K562 (cell line): ENCODE results near the gene RECK.

Source experiments
- JUNB ChIP-seq: fragments of 450-650 bp; formaldehyde crosslinking; conservative IDR thresholded peaks from 2 replicates; pipeline ENCODE4 v1.4.0; 2020; ENCODE audit warnings: mild to moderate bottlenecking
- MBD1 ChIP-seq: fragments of 250-450 bp; sonication (Bioruptor Pico); IDR thresholded peaks from 2 replicates; pipeline ENCODE4 v1.8.0; 2022; ENCODE audit warnings: inconsistent platforms
- MEIS2 ChIP-seq: fragments of 450-650 bp; IDR thresholded peaks from 2 replicates; pipeline ENCODE4 v1.6.1; 2014; ENCODE audit warnings: mild to moderate bottlenecking; ENCODE audit not compliant: partially characterized antibody
- POLR2AphosphoS5 ChIP-seq: IDR thresholded peaks from 2 replicates; pipeline ENCODE4 v1.6.1; 2011; ENCODE audit warnings: mild to moderate bottlenecking, low read depth, low read length, moderate library complexity; ENCODE audit not compliant: control insufficient read depth, insufficient read depth
- SIX5 ChIP-seq, 2 experiments: IDR thresholded peaks; 2 replicates each; pipeline ENCODE4 v1.6.1; 2011; ENCODE audit warnings: low read length in 2 of 2, borderline replicate concordance in 1 of 2, low read depth in 1 of 2, mild to moderate bottlenecking in 1 of 2, moderate library complexity in 1 of 2; ENCODE audit not compliant: insufficient read depth in 1 of 2
- SREBF2 ChIP-seq: sonication (generic); formaldehyde crosslinking; IDR thresholded peaks from 2 replicates; pipeline ENCODE4 v1.4.0; 2020; ENCODE audit warnings: mild to moderate bottlenecking, missing genetic modification reagents
- YY1 ChIP-seq, 3 experiments: IDR thresholded peaks; 2 replicates each; pipeline ENCODE4 v1.6.1; 2011; ENCODE audit warnings: low read length in 2 of 3, mild to moderate bottlenecking in 2 of 3, moderate library complexity in 2 of 3, borderline replicate concordance in 1 of 3, control low read depth in 1 of 3, low read depth in 1 of 3; ENCODE audit not compliant: insufficient read depth in 3 of 3, insufficient replicate concordance in 2 of 3, control insufficient read depth in 1 of 3, insufficient read length in 1 of 3; ENCODE audit errors: extremely low read depth in 1 of 3
- ZNF384 ChIP-seq: IDR thresholded peaks from 2 replicates; pipeline ENCODE4 v1.6.1; 2012; ENCODE audit warnings: low read depth, low read length, improper control_type of control experiment
- TF ChIP-seq, protein P1 (sequence below): fragments of 250-450 bp; sonication (Bioruptor Pico); IDR thresholded peaks from 2 replicates; pipeline ENCODE4 v1.5.1; 2021; ENCODE audit warnings: mild to moderate bottlenecking

GRCh38 chr9:36053971-36054370, 17.3 kb downstream of the RECK start:
- TF ChIP-seq POLR2AphosphoS5: no peak
- no peak for TF ChIP-seq SREBF2
- no peak for TF ChIP-seq MEIS2
- no peak for TF ChIP-seq YY1 (IDR thresholded peaks at IDR 0.05; ENCODE audit: borderline replicate concordance in 1 of 3, control insufficient read depth in 1 of 3, extremely low read depth in 1 of 3, insufficient read depth in 3 of 3, insufficient read length in 1 of 3, insufficient replicate concordance in 2 of 3, low read depth in 1 of 3, low read length in 2 of 3)
- no peak for TF ChIP-seq ZNF384
- TF ChIP-seq MBD1: no peak
- TF ChIP-seq JUNB (CRISPR knock-in tag): no peak
- TF ChIP-seq, protein P1, sequence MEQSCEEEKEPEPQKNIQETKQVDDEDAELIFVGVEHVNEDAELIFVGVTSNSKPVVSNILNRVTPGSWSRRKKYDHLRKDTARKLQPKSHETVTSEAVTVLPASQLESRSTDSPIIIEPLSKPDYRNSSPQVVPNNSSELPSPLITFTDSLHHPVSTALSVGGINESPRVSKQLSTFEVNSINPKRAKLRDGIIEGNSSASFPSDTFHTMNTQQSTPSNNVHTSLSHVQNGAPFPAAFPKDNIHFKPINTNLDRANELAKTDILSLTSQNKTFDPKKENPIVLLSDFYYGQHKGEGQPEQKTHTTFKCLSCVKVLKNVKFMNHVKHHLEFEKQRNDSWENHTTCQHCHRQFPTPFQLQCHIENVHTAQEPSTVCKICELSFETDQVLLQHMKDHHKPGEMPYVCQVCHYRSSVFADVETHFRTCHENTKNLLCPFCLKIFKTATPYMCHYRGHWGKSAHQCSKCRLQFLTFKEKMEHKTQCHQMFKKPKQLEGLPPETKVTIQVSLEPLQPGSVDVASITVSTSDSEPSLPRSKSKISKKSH: no peak
- TF ChIP-seq SIX5 (IDR thresholded peaks at IDR 0.05; ENCODE audit: borderline replicate concordance in 1 of 2, insufficient read depth in 1 of 2, low read depth in 1 of 2, low read length in 2 of 2): no peak
